SK-N-SH (cell line): Measurements from ENCODE around the gene ALDH4A1. TPM values are rescaled to one million over a fixed set of nuclear protein-coding genes. Genes with fewer than 3 reads are reported as not detected.

Experiments used
- CTCF ChIA-PET: fragments of 300-600, 350-600 bp; formaldehyde crosslinking; extraction: SDS; loops from one replicate; lab custom pipeline; 2021; lab: Yijun Ruan, JAX
- POLR2A ChIA-PET: fragments of 350-600 bp; sonication (Branson Sonifier 250); formaldehyde crosslinking; extraction: SDS; loops from one replicate; lab custom pipeline; 2020; ENCODE audit warnings: antibody characterized with exemption, inconsistent platforms; lab: Yijun Ruan, JAX
- DNase-seq: peaks from one replicate; pipeline ENCODE4 v3.0.0; 2012
- H2AFZ ChIP-seq: fragments of 200-600 bp; sonication (generic); 2 replicates; pipeline ENCODE4 v1.8.1; 2016; ENCODE audit warnings: antibody characterized with exemption, mild to moderate bottlenecking, low read depth
- H3F3A ChIP-seq: fragments of 200-600 bp; sonication (generic); replicated peaks from 2 replicates; pipeline ENCODE3; 2016; ENCODE audit warnings: antibody characterized with exemption, mild to moderate bottlenecking; ENCODE audit not compliant: insufficient read depth
- H3K27ac ChIP-seq, 2 experiments: fragments of 200-500 bp in 1 of 2; fragments of 200-600 bp in 1 of 2; sonication (Bioruptor generic) in 1 of 2; sonication (generic), shearing (Covaris generic) in 1 of 2; 2 replicates each; pipeline versions ENCODE4 v1.5.1 to v1.6.1; 2014 to 2016; ENCODE audit warnings: low read depth in 2 of 2, inconsistent platforms in 1 of 2, low read length in 1 of 2, mild to moderate bottlenecking in 1 of 2, mixed read lengths in 1 of 2
- H3K27me3 ChIP-seq: fragments of 200-600 bp; sonication (generic), shearing (Covaris generic); 2 replicates; pipeline ENCODE4 v1.6.1; 2016; ENCODE audit warnings: mixed run types; ENCODE audit not compliant: insufficient read depth
- H3K36me3 ChIP-seq, 2 experiments: fragments of 200-500 bp in 1 of 2; fragments of 200-600 bp in 1 of 2; sonication (Bioruptor generic) in 1 of 2; sonication (generic) in 1 of 2; replicated peaks in 1 of 2; 2 replicates each; pipeline versions ENCODE3 to v1.5.1; 2014 to 2016; ENCODE audit warnings: low read length in 1 of 2, mild to moderate bottlenecking in 1 of 2; ENCODE audit not compliant: insufficient read depth in 2 of 2, control insufficient read depth in 1 of 2
- H3K4me1 ChIP-seq, 2 experiments: fragments of 200-500 bp in 1 of 2; fragments of 200-600 bp in 1 of 2; sonication (Bioruptor generic) in 1 of 2; sonication (generic), shearing (Covaris generic) in 1 of 2; 2 replicates each; pipeline versions ENCODE4 v1.5.1 to v1.6.1; 2014 to 2016; ENCODE audit warnings: low read depth in 1 of 2, low read length in 1 of 2, mixed run types in 1 of 2; ENCODE audit not compliant: insufficient read depth in 2 of 2, control insufficient read depth in 1 of 2
- H3K4me2 ChIP-seq: fragments of 200-600 bp; sonication (generic), shearing (Covaris generic); 2 replicates; pipeline ENCODE4 v1.6.1; 2017; ENCODE audit warnings: mixed run types
- H3K4me3 ChIP-seq, 2 experiments: fragments of 200-500 bp in 1 of 2; fragments of 200-600 bp in 1 of 2; sonication (Bioruptor generic) in 1 of 2; sonication (generic), shearing (Covaris generic) in 1 of 2; 2 replicates each; pipeline versions ENCODE4 v1.5.1 to v1.8.1; 2014 to 2016; ENCODE audit warnings: low read depth in 2 of 2, inconsistent platforms in 1 of 2, low read length in 1 of 2, mild to moderate bottlenecking in 1 of 2, mixed read lengths in 1 of 2, moderate library complexity in 1 of 2
- H3K79me2 ChIP-seq: fragments of 200-600 bp; sonication (generic); 2 replicates; pipeline ENCODE4 v1.8.1; 2017; ENCODE audit warnings: mild to moderate bottlenecking; ENCODE audit not compliant: insufficient read depth
- H3K9ac ChIP-seq: fragments of 200-600 bp; sonication (generic); 2 replicates; pipeline ENCODE4 v1.6.1; 2017; ENCODE audit warnings: mixed run types
- H3K9me2 ChIP-seq: fragments of 200-600 bp; sonication (generic); 2 replicates; pipeline ENCODE4 v1.6.1; 2017; ENCODE audit warnings: mixed run types
- H3K9me3 ChIP-seq: fragments of 200-600 bp; sonication (generic); 2 replicates; pipeline ENCODE4 v1.6.1; 2017; ENCODE audit warnings: mixed run types, mild to moderate bottlenecking, moderate library complexity
- H4K20me1 ChIP-seq: fragments of 200-600 bp; sonication (generic); 2 replicates; pipeline ENCODE4 v1.6.1; 2017; ENCODE audit warnings: mild to moderate bottlenecking, mixed run types; ENCODE audit not compliant: insufficient read depth
- CHD2 ChIP-seq: fragments of 150-350 bp; IDR thresholded peaks from 2 replicates; pipeline ENCODE4 v1.6.1; 2018; ENCODE audit warnings: low read length; ENCODE audit not compliant: partially characterized antibody
- ELF1 ChIP-seq: IDR thresholded peaks from 2 replicates; pipeline ENCODE4 v1.4.0; 2012
- EZH2phosphoT487 ChIP-seq: fragments of 200-600 bp; sonication (generic); IDR thresholded peaks from 2 replicates; pipeline ENCODE4 v1.6.1; 2017; ENCODE audit warnings: low read depth, mixed run types, mild to moderate bottlenecking, antibody characterized with exemption, moderate library complexity, borderline replicate concordance
- FOSL2 ChIP-seq: IDR thresholded peaks from 2 replicates; pipeline ENCODE4 v1.4.0; 2012; ENCODE audit warnings: low read depth, mild to moderate bottlenecking, moderate library complexity, borderline replicate concordance
- FOXJ3 ChIP-seq: sonication (generic); formaldehyde crosslinking; IDR thresholded peaks from 2 replicates; pipeline ENCODE4 v1.5.1; 2020; ENCODE audit warnings: mild to moderate bottlenecking, missing genetic modification reagents
- GABPA ChIP-seq: IDR thresholded peaks from 2 replicates; pipeline ENCODE4 v1.4.0; 2012; ENCODE audit warnings: low read depth, mild to moderate bottlenecking
- GATA2 ChIP-seq: sonication (generic); formaldehyde crosslinking; IDR thresholded peaks from 2 replicates; pipeline ENCODE4 v1.5.0; 2020; ENCODE audit warnings: mild to moderate bottlenecking, missing genetic modification reagents
- IRF3 ChIP-seq: fragments of 150-350 bp; IDR thresholded peaks from 2 replicates; pipeline ENCODE4 v1.6.1; 2016; ENCODE audit warnings: mild to moderate bottlenecking, low read depth, low read length
- MAX ChIP-seq: IDR thresholded peaks from 2 replicates; pipeline ENCODE4 v1.4.0; 2012; ENCODE audit warnings: low read depth
- MEF2A ChIP-seq: IDR thresholded peaks from 2 replicates; pipeline ENCODE4 v1.4.0; 2012; ENCODE audit warnings: low read depth, borderline replicate concordance
- NFIC ChIP-seq: IDR thresholded peaks from 2 replicates; pipeline ENCODE4 v1.4.0; 2012; ENCODE audit warnings: borderline replicate concordance
- PBX3 ChIP-seq: IDR thresholded peaks from 2 replicates; pipeline ENCODE4; 2012
- POLR2AphosphoS5 ChIP-seq: IDR thresholded peaks from 2 replicates; pipeline ENCODE4 v1.6.1; 2012; ENCODE audit warnings: low read depth, low read length
- RAD21 ChIP-seq: IDR thresholded peaks from 2 replicates; pipeline ENCODE4 v1.6.1; 2012; ENCODE audit warnings: mild to moderate bottlenecking, low read length
- RCOR1 ChIP-seq: fragments of 150-350 bp; IDR thresholded peaks from 2 replicates; pipeline ENCODE4 v1.6.1; 2017; ENCODE audit warnings: antibody characterized with exemption, low read length
- RXRA ChIP-seq: IDR thresholded peaks from 2 replicates; pipeline ENCODE4 v1.4.0; 2012; ENCODE audit warnings: low read depth, mild to moderate bottlenecking, borderline replicate concordance
- TCF12 ChIP-seq: IDR thresholded peaks from 2 replicates; pipeline ENCODE4 v1.4.0; 2012
- YY1 ChIP-seq: IDR thresholded peaks from 2 replicates; pipeline ENCODE4 v1.4.0; 2012; ENCODE audit warnings: low read depth, mild to moderate bottlenecking
- WGBS: methylation state at CpG from one replicate; pipeline ENCODE4 v1.1.6; 2017; ENCODE audit warnings: low lambda C conversion rate; 5-methylcytosine and 5-hydroxymethylcytosine counted together
- polyA plus RNA-seq, 3 experiments: library from polyadenylated mRNA; depleted of rRNA; stranded (reverse); fragments of >200 nt; gene quantifications; 2 replicates each; pipeline ENCODE4 v1.2.3, GENCODE V29; 2012

Gene ALDH4A1
- polyA plus RNA-seq, 1 of the 3 experiments (the other 2 are of a cell fraction): 18.5 TPM

- Histone ChIP-seq H3F3A (no peaks in the 10 kb centered on the region), H3K4me3 (no peak overlapping the region), H3K27ac (no peak overlapping the region), H3K9me2 (no peaks in the 10 kb centered on the region), H3K9ac (no peak overlapping the region), H3K4me1 (no peaks in the 10 kb centered on the region; a peak in 1 of 4 replicates), H3K9me3 (no peaks in the 10 kb centered on the region), H3K4me2 (no peak overlapping the region), H3K79me2 (no peaks in the 10 kb centered on the region), H3K36me3 (no peaks in the 10 kb centered on the region), H2AFZ (no peak overlapping the region), H3K27me3 (peaks cover 12% of the 10 kb centered on the region; the same call in 1 of the 2 replicates), H4K20me1 (no peaks in the 10 kb centered on the region)
- DNase-seq: no peak
- ChIA-PET POLR2A (no interaction called here), CTCF (interaction anchor here (1.0 to 25.9 kb wide), 2 partner anchors 14 to 272 kb away, joined by 3 to 350 read pairs; no protein-coding TSS in a partner anchor)
- TF ChIP-seq EZH2phosphoT487 (no peak), NFIC (no peak), MAX (no peak), TCF12 (no peak), RXRA (no peak), GABPA (no peak), RAD21 (no peak), RCOR1 (no peak), PBX3 (no peak), ELF1 (no peak), FOXJ3 (CRISPR knock-in tag) (no peak), IRF3 (no peak), CHD2 (no peak), FOSL2 (no peak), GATA2 (no peak), MEF2A (no peak), YY1 (no peak), POLR2AphosphoS5 (no peak)
- 76% methylated on average over 8 of the region's 9 CpGs for WGBS
These were observed 32.3 kb downstream of the ALDH4A1 start for GRCh38 chr1:18869847-18870594.
